HS-5 (cell line): ENCODE data around the gene MAPKAP1.

Experiments used
- DNase-seq: peaks from one replicate; pipeline ENCODE4 v3.0.0-alpha.2; 2012; ENCODE audit warnings: low read depth

The MAPKAP1 gene

GRCh38 chr9:125455132-125455531 is 251.9 kb downstream of the MAPKAP1 start:
- DNase-seq, result no peak

GRCh38 chr9:125447202-125447802 is 259.7 kb downstream of the MAPKAP1 start:
- DNase-seq, result no peak

GRCh38 chr9:125446561-125447094 is 260.4 kb downstream of the MAPKAP1 start:
- no peak for DNase-seq

- DNase-seq, result no peak
Measured at GRCh38 chr9:125444956-125445506, 262.0 kb downstream of the MAPKAP1 start.

- DNase-seq, result no peak
Measured at GRCh38 chr9:125444166-125444565, 262.8 kb downstream of the MAPKAP1 start.

GRCh38 chr9:125443367-125443766 is 263.6 kb downstream of the MAPKAP1 start:
- DNase-seq, result no peak

GRCh38 chr9:125442452-125442851 is 264.6 kb downstream of the MAPKAP1 start:
- no peak for DNase-seq

GRCh38 chr9:125440411-125440810 is 266.6 kb downstream of the MAPKAP1 start:
- DNase-seq, result no peak

GRCh38 chr9:125439434-125440272 is 267.4 kb downstream of the MAPKAP1 start:
- DNase-seq, result no peak

GRCh38 chr9:125438506-125439433 is 268.2 kb downstream of the MAPKAP1 start:
- DNase-seq, result no peak

GRCh38 chr9:125437771-125438221 is 269.2 kb downstream of the MAPKAP1 start:
- no peak for DNase-seq

GRCh38 chr9:125436613-125437443 is 270.2 kb downstream of the MAPKAP1 start:
- no peak for DNase-seq

GRCh38 chr9:125435776-125436612 is 271.0 kb downstream of the MAPKAP1 start:
- DNase-seq, result no peak

- no peak for DNase-seq
Measured at GRCh38 chr9:125434986-125435775, 271.8 kb downstream of the MAPKAP1 start.

GRCh38 chr9:125433461-125434011 is 273.5 kb downstream of the MAPKAP1 start:
- DNase-seq, result no peak

GRCh38 chr9:125432715-125433385 is 274.2 kb downstream of the MAPKAP1 start:
- DNase-seq, result no peak

- no peak for DNase-seq
Measured at GRCh38 chr9:125431741-125432271, 275.2 kb downstream of the MAPKAP1 start.

- no peak for DNase-seq
Measured at GRCh38 chr9:125431012-125431305, 276.0 kb downstream of the MAPKAP1 start.
